ENCODE measurements around the gene TMEM72.

DNA sequence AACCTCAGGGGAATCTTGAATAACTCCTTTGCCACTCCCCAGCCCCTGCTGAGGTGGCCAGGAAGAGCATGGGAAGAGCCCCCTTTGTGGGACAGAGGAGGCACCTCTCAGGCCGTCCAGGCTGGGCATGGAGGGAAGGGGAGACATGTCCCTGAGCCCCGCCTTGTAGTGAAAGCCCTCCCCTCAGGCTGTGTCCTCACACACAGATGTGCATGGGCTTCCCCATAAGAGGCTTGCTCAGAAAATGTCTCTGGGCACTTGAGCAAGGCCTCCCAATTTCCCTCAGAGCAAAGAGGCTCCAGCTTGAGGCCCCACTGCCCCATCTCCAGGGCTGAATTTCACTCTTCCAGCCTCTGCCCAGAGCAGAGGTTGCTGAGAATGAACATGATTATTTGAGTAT is 3.8 kb downstream of the TMEM72 start:
- TF ChIP-seq ZNF274 (IDR thresholded peaks at IDR 0.05; ENCODE audit: low read depth, low read length) (no peak), SUZ12 (IDR thresholded peaks at IDR 0.05; ENCODE audit: extremely low read depth, insufficient read depth, insufficient read length) (no peak)
